Esophagus squamous epithelium (tissue), 5 donors: ENCODE measurements around the gene FAM180A. TPM values are rescaled to one million over a fixed set of nuclear protein-coding genes. Genes with fewer than 3 reads are reported as not detected.

ENCODE experiments used
- DNase-seq: peaks from one replicate; lab custom pipeline; 2025; lab: John Stamatoyannopoulos, UW
- H3K27ac ChIP-seq, 4 donors: fragments of 200-600 bp; sonication (generic); one replicate each; pipeline ENCODE4 v1.5.1; 2016 to 2019; ENCODE audit warnings: mild to moderate bottlenecking in 1 of 4
- H3K27me3 ChIP-seq, 4 donors: fragments of 200-600 bp; sonication (generic); 1 replicate in 3 of 4; 2 replicates in 1 of 4; pipeline versions ENCODE4 v1.5.1 to v1.6.0; 2017 to 2021; ENCODE audit warnings: antibody characterized with exemption in 1 of 4
- H3K36me3 ChIP-seq, 3 donors: fragments of 200-600 bp; sonication (generic); one replicate each; pipeline ENCODE4 v1.5.1; 2016 to 2019
- H3K4me1 ChIP-seq, 3 donors: fragments of 200-600 bp; sonication (generic); one replicate each; pipeline ENCODE4 v1.5.1; 2017 to 2019
- H3K4me3 ChIP-seq, 4 donors: fragments of 200-600 bp; sonication (generic); 1 replicate in 3 of 4; 2 replicates in 1 of 4; pipeline ENCODE4 v1.5.1; 2016 to 2019; ENCODE audit warnings: mild to moderate bottlenecking in 2 of 4, moderate library complexity in 1 of 4
- H3K9me3 ChIP-seq, 3 donors: fragments of 200-600 bp; sonication (generic); one replicate each; pipeline ENCODE4 v1.5.1; 2016 to 2019
- POLR2A ChIP-seq, 4 donors: fragments of 450-650 bp; IDR thresholded peaks; one replicate each; pipeline ENCODE4 v1.6.1; 2017; ENCODE audit warnings: antibody characterized with exemption in 4 of 4, mild to moderate bottlenecking in 4 of 4, moderate library complexity in 3 of 4
- WGBS, 2 donors: methylation state at CpG; one replicate each; pipeline ENCODE4 v1.1.5; 2018; 5-methylcytosine and 5-hydroxymethylcytosine counted together
- intact Hi-C: fragments of 100-400 bp; cut with DNase I; formaldehyde crosslinking; loops from one replicate; pipeline ENCODE4 v1.15.0; 2022
- total RNA-seq, 4 donors: library from RNA; depleted of rRNA; stranded (reverse); fragments of >200 nt; gene quantifications; one replicate each; pipeline ENCODE4 v1.1.0, GENCODE V29; 2016
- TF ChIP-seq, protein P1 (sequence below), 6 experiments: fragments of 450-650 bp in 4 of 6; fragments of 200-600 bp in 2 of 6; sonication (generic) in 2 of 6; IDR thresholded peaks; one replicate each; pipeline ENCODE4 v1.5.1; 2016 to 2019; ENCODE audit warnings: antibody characterized with exemption in 6 of 6, mild to moderate bottlenecking in 4 of 6, moderate library complexity in 4 of 6
- donor health status: DM: yes; HTN: yes; CAD: no.

The FAM180A gene
- total RNA-seq, 4 donors from 2014 or later: 0.38 to 5.0 (median 0.60) TPM

DNA sequence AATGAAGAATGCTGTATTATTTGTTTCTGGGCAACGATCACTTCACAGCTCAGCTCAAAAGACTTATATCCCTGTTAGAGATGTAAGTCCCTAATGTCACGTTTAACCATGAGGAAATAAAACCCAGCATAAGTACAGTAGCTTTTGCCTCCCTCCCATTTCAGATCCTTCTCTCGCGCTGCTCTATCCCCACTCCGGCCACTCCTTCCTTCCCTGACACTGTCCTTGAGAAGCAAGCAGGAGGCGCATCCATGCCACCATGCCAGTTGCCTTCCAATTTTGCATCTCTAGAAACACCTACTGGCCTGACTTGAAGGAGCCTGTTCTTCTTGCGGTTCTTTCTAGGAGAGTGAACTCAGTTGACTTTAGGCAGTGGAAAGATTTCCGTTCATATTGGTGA lies 1.2 kb downstream of the FAM180A start:
- Histone ChIP-seq H3K36me3 (no peaks in the 10 kb centered on the region), H3K27ac (peak overlapping the region in 2 of 4 donors; percentile 51 to 78), H3K9me3 (no peaks in the 10 kb centered on the region), H3K4me1 (peaks cover 5 to 54% (median 27%) of the 10 kb centered on the region in 3 donors), H3K27me3 (no peaks in the 10 kb centered on the region), H3K4me3 (peak overlapping the region in 3 of 4 donors; percentile 26 to 55 (median 36))
- intact Hi-C loops: no loop called here
- WGBS, 2 donors: 82 to 91% methylated on average over 7 to 8 of the region's 8 CpGs
- DNase-seq: no peak
- no peak for TF ChIP-seq POLR2A (IDR thresholded peaks at IDR 0.05)
- TF ChIP-seq, protein P1, sequence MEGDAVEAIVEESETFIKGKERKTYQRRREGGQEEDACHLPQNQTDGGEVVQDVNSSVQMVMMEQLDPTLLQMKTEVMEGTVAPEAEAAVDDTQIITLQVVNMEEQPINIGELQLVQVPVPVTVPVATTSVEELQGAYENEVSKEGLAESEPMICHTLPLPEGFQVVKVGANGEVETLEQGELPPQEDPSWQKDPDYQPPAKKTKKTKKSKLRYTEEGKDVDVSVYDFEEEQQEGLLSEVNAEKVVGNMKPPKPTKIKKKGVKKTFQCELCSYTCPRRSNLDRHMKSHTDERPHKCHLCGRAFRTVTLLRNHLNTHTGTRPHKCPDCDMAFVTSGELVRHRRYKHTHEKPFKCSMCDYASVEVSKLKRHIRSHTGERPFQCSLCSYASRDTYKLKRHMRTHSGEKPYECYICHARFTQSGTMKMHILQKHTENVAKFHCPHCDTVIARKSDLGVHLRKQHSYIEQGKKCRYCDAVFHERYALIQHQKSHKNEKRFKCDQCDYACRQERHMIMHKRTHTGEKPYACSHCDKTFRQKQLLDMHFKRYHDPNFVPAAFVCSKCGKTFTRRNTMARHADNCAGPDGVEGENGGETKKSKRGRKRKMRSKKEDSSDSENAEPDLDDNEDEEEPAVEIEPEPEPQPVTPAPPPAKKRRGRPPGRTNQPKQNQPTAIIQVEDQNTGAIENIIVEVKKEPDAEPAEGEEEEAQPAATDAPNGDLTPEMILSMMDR (IDR thresholded peaks at IDR 0.05): no peak

DNA sequence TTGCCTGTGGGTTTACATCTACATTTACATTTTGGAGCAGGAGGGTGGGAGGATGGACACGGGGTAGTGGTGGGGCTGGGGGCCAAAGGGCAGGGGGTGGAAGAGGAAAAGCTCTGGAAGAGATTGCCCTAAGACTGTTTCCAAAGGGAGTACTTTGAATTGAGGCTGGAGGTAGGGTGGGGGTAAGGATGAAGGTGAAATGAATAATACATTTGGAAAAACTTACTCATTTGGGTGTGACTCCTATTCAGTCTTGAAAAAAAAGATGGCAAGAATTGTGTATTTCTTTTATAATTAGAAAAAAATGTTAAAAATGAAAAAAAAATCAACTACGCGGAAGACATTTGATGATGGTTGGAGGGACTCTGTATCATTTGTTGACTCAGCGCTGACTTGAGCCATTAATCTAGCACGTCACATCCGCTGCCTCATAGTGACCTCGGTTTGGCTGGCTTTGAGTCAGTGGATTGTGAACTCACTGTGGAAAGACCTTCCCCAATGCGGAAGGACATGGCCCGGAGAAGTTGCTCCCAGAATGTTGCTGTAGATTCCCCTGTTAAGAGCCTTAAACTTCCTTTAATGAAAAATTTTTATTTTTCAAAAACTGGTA lies 2.8 kb downstream of the FAM180A start:
- intact Hi-C loops: no loop called here
- TF ChIP-seq, protein P1 (IDR thresholded peaks at IDR 0.05): no peak
- TF ChIP-seq POLR2A (IDR thresholded peaks at IDR 0.05): peak in 1 of 4 donors; percentile 18
- Histone ChIP-seq H3K27me3 (no peaks in the 10 kb centered on the region), H3K4me3 (peak overlapping the region in 1 of 4 donors; percentile 36), H3K4me1 (peaks cover 5 to 54% (median 27%) of the 10 kb centered on the region in 3 donors), H3K27ac (peak overlapping the region; percentile 75 to 82 (median 78)), H3K36me3 (no peaks in the 10 kb centered on the region), H3K9me3 (no peaks in the 10 kb centered on the region)
- WGBS, 2 donors: 21 to 48% methylated on average over 9 of the region's 9 CpGs
- DNase-seq: peak; percentile 6

DNA sequence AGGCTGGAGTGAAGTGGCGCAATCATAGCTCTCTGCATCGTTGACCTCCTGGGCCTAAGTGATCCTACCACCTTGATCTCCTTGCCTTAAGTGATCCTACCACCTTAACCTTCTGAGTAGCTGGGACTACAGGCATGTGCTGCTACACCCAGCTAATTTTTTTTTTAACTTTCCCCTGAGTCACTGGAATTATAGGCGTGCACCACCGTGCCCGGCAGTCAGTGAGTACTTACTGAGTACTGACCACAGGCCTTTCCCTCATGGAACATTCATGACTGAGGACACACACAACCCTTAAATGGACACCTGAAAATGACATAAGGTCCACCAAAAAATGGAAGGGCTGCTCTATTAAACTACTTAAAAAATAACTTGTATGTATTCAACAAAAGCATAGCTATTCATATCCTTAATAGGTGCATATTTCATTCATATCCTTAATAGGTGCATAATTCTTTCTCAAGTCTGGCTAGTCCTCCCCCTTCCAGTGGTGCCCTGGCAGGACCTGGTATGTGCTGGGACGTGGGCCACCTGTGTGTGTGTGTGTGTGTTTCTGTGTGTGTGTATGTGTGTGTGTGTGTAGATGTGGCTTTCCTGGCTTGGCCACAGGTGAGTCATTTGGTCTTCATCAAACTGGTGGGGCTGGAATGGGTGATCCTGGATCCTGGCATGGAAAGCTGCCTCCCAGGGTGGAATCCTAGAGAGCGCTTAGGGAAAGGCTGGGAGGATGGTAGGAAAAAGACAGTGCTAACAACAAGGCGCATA lies 3.5 kb downstream of the FAM180A start:
- intact Hi-C loops: no loop called here
- TF ChIP-seq, protein P1 (IDR thresholded peaks at IDR 0.05): no peak
- no peak for TF ChIP-seq POLR2A (IDR thresholded peaks at IDR 0.05)
- 48 to 67% methylated on average over 6 to 8 of the region's 8 CpGs for WGBS, 2 donors
- H3K4me3 ChIP-seq: no peak overlapping the region
- DNase-seq: no peak
- peaks cover 5 to 54% (median 27%) of the 10 kb centered on the region in 3 donors for H3K4me1 ChIP-seq
- H3K27ac ChIP-seq: peak overlapping the region; percentile 75 to 82 (median 78)
- no peaks in the 10 kb centered on the region for H3K36me3 ChIP-seq
- no peaks in the 10 kb centered on the region for H3K27me3 ChIP-seq
- no peaks in the 10 kb centered on the region for H3K9me3 ChIP-seq

DNA sequence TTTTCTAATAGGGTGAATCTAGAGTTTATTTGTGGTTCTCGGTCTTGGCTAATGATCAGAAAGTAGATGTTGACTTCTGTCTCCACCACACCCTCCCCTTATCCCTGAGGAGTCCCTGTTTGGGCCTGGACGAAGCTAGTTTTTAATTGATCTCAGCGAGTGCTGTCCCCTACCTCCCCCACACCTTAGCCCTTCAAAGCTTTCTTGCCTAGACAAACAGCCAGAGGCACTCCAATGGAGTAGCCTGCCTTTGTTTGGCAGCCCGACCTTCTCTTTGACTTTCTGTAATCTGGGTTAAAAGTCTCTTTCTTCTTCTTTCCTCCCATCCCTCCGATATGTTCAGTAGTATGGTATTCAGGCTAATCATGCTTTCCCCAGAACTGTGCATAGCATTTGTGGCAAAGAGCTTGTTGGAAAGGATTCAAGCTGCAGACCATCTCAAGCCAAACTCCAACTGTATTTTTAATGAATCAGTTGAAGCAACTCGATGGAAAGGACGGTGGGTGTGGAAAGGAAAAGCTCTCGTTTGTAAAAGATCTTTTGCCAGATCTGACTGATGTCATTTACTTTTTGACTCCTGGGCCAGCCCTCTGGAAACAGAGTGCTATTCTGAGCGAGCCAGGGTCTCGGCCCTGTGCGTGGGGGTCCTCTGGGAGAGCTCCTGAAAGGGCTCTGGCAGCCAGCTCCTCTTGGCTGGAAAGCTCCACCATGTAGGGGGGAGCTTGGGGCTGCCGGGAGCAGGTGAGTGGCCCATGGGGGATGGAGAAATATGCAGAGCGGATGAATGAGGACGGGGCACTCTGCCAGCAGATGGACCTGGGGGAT lies 4.5 kb downstream of the FAM180A start:
- H3K4me1 ChIP-seq: peaks cover 5 to 48% (median 25%) of the 10 kb centered on the region in 3 donors
- no peak for DNase-seq
- TF ChIP-seq, protein P1 (IDR thresholded peaks at IDR 0.05): no peak
- no peak for TF ChIP-seq POLR2A (IDR thresholded peaks at IDR 0.05)
- peak overlapping the region; percentile 75 to 82 (median 78) for H3K27ac ChIP-seq
- intact Hi-C loops: no loop called here
- WGBS, 2 donors: 40 to 41% methylated on average over 12 to 13 of the region's 14 CpGs
- no peaks in the 10 kb centered on the region for H3K9me3 ChIP-seq
- H3K27me3 ChIP-seq: no peaks in the 10 kb centered on the region
- peak overlapping the region in 1 of 4 donors; percentile 7 for H3K4me3 ChIP-seq
- no peaks in the 10 kb centered on the region for H3K36me3 ChIP-seq
